HUES48 (cell line): ENCODE results near the gene BTBD10.
"Not testable (repeated sequence)": the region's sequence is repeated elsewhere in the genome, so short reads cannot be mapped to it uniquely, and the experiment has no call there.

Source experiments
- H3K27ac ChIP-seq: one replicate; pipeline ENCODE4 v1.7.0; 2013; ENCODE audit warnings: low read depth, low read length, inconsistent platforms
- H3K27me3 ChIP-seq: 2 replicates; pipeline ENCODE4 v1.6.1; 2013; ENCODE audit warnings: mild to moderate bottlenecking, low read length; ENCODE audit not compliant: control insufficient read depth, insufficient read depth
- H3K36me3 ChIP-seq: 2 replicates; pipeline ENCODE4 v1.6.1; 2013; ENCODE audit warnings: low read length; ENCODE audit not compliant: control insufficient read depth, insufficient read depth
- H3K4me1 ChIP-seq: 2 replicates; pipeline ENCODE4 v1.6.1; 2013; ENCODE audit warnings: mild to moderate bottlenecking, low read length; ENCODE audit not compliant: control insufficient read depth, insufficient read depth
- H3K4me3 ChIP-seq: 2 replicates; pipeline ENCODE4 v1.5.1; 2013; ENCODE audit warnings: mild to moderate bottlenecking, low read depth, low read length
- H3K9ac ChIP-seq: 2 replicates; pipeline ENCODE4 v1.6.1; 2013; ENCODE audit warnings: mild to moderate bottlenecking, low read depth, low read length, moderate library complexity
- H3K9me3 ChIP-seq: 2 replicates; pipeline ENCODE4 v1.6.1; 2013; ENCODE audit warnings: low read length; ENCODE audit not compliant: control insufficient read depth, insufficient read depth

The BTBD10 gene

DNA sequence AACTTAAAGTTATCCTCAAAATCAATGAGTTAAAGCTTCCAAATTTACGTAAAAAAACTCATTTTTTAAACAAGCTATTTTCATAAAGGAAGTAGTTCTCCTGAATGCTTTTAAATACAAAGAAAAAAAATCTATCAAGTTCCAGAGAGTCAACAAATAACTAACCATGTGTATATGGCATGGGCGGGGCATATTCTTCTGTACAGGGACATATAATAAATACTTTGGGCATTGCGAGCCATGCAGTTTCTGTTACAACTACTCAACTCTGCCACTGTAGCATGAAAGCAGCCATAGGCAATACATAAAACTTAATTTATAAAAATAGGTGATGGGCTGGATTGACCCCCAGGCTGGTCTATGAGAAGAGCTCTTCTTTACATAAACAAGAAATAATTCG, 57.8 kb downstream of the BTBD10 start:
- Histone ChIP-seq H3K9me3 (peaks cover 12% of the 10 kb centered on the region), H3K9ac (no peak overlapping the region), H3K27me3 (no peaks in the 10 kb centered on the region), H3K27ac (no peak overlapping the region), H3K4me3 (no peak overlapping the region), H3K4me1 (no peaks in the 10 kb centered on the region), H3K36me3 (peaks cover 21% of the 10 kb centered on the region)

- H3K4me3 ChIP-seq, H3K9ac ChIP-seq, H3K27ac ChIP-seq, H3K27me3 ChIP-seq, H3K4me1 ChIP-seq: not testable (repeated sequence)
- H3K36me3 ChIP-seq = peaks cover 21% of the 10 kb centered on the region
- peaks cover 12% of the 10 kb centered on the region for H3K9me3 ChIP-seq
Observed at GRCh38 chr11:13398335-13398734, 64.7 kb downstream of the BTBD10 start.

DNA sequence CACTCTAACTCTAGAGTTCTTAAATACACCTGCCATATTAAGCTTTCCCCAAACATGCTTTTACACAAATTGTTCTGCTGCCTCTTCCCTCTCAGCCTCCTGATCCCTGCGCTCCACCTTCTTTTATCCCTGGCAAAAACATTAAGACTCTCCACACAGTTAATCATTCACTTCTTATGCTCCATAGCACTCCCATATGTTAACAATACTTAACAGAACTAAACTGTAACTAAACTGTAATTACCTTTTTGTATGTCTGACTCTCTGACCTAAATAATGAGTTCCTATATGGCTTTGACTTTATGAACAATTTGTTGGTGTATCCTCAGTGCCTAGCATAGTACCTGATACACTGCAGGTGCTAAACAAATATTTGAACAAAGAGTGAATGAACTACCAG, 71.8 kb downstream of the BTBD10 start:
- Histone ChIP-seq H3K9me3 (no peaks in the 10 kb centered on the region), H3K27ac (no peak overlapping the region), H3K4me1 (no peaks in the 10 kb centered on the region), H3K27me3 (no peaks in the 10 kb centered on the region), H3K36me3 (peaks cover 22% of the 10 kb centered on the region), H3K4me3 (no peak overlapping the region), H3K9ac (no peak overlapping the region)

DNA sequence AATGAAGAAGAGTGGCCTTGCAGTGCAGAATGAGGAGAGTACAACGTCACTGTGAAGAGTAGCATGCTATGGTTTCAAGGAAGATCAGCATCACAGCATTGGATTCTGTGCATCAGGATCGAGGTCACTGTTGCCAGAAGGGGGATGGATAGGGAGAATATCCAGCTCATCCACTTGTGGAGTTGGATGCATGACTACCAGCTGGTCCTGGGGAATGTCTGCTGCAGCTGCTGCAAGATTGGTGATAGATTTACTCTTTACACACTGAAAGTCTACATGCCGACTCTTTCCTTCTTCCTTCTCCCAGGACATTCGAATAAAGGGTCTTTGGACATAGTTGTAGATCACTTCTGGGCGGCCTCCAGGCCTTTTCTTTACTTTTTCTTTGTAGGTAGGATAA, 74.3 kb downstream of the BTBD10 start:
- H3K27me3 ChIP-seq = no peaks in the 10 kb centered on the region
- H3K4me1 ChIP-seq = no peaks in the 10 kb centered on the region
- H3K27ac ChIP-seq = no peak overlapping the region
- H3K9me3 ChIP-seq = no peaks in the 10 kb centered on the region
- H3K36me3 ChIP-seq = peaks cover 22% of the 10 kb centered on the region
- no peak overlapping the region for H3K4me3 ChIP-seq
- H3K9ac ChIP-seq = no peak overlapping the region

- no peaks in the 10 kb centered on the region for H3K9me3 ChIP-seq
- H3K4me3 ChIP-seq = no peak overlapping the region
- H3K27me3 ChIP-seq = no peaks in the 10 kb centered on the region
- H3K4me1 ChIP-seq = no peaks in the 10 kb centered on the region
- H3K36me3 ChIP-seq = peaks cover 22% of the 10 kb centered on the region
- H3K27ac ChIP-seq = no peak overlapping the region
- no peak overlapping the region for H3K9ac ChIP-seq
Observed at GRCh38 chr11:13386567-13386966, 76.5 kb downstream of the BTBD10 start.

DNA sequence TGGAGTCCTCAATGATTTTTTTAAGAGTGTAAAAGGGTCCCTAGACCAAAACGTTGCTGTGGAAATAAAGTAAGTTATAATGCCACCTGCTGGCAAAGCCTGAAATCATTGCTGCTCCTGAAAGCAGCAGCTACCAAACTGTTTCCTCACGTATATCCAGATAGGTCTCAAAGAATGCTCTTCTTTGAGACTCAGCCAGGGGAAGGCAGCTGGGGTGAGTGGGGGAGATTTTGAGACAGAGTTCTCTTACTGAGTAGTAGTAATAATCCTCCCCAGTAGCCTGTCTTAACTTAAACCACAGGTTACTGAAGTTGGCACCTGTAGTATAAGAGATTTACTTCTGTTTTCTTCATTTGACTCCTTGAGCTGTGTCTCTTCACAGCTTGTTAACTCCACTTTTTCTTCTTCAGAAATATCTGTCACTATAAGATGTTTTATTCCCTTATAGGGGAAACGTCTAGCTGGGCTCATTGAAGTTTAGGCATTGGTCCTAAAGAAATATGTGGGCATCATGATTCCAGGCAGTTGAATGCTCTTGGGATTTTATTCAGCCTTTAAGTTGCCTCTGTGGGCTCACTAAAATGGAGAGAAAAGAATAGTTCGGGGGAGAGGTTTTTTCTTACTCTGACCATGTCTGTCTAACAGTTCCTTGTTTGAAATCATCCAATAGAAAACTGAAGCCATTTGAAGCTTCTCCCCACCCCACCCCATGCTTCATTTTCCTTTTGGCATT, 77.9 kb downstream of the BTBD10 start:
- H3K9ac ChIP-seq = no peak overlapping the region
- H3K36me3 ChIP-seq = peaks cover 22% of the 10 kb centered on the region
- no peak overlapping the region for H3K27ac ChIP-seq
- H3K4me1 ChIP-seq = no peaks in the 10 kb centered on the region
- H3K27me3 ChIP-seq = no peaks in the 10 kb centered on the region
- no peaks in the 10 kb centered on the region for H3K9me3 ChIP-seq
- H3K4me3 ChIP-seq = no peak overlapping the region

DNA sequence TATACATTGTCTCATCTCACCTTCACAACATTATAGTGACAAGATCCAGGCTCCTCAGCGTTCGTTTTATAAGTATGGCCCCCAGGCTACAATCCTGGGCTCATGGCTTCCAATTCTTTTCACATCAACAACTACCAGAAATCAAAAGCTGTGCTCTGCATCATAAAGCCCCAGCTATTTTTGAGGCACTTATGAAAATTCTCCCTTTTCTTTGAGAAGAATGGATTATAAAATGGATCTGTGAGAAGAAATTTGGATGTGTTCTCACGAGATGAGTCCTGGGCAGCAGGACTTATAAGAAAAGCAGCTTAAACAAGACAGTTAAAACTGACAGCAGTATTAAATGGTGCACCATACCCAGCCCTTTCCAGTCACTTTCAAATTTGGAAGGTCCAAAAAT, 80.3 kb downstream of the BTBD10 start:
- Histone ChIP-seq H3K9ac (no peak overlapping the region), H3K9me3 (no peaks in the 10 kb centered on the region), H3K4me3 (no peak overlapping the region), H3K27ac (no peak overlapping the region), H3K4me1 (no peaks in the 10 kb centered on the region), H3K27me3 (no peaks in the 10 kb centered on the region), H3K36me3 (peaks cover 13% of the 10 kb centered on the region)

GRCh38 chr11:13380731-13381130, 82.3 kb downstream of the BTBD10 start:
- Histone ChIP-seq H3K27ac (no peak overlapping the region), H3K36me3 (no peaks in the 10 kb centered on the region; the same call in 1 of the 2 replicates), H3K9ac (no peak overlapping the region), H3K9me3 (no peaks in the 10 kb centered on the region), H3K4me3 (no peak overlapping the region), H3K4me1 (no peaks in the 10 kb centered on the region), H3K27me3 (no peaks in the 10 kb centered on the region)

GRCh38 chr11:13378316-13378715, 84.7 kb downstream of the BTBD10 start:
- Histone ChIP-seq H3K4me3 (no peak overlapping the region), H3K4me1 (no peaks in the 10 kb centered on the region), H3K27me3 (no peaks in the 10 kb centered on the region), H3K27ac (no peak overlapping the region), H3K9me3 (no peaks in the 10 kb centered on the region), H3K36me3 (no peaks in the 10 kb centered on the region; the same call in 1 of the 2 replicates), H3K9ac (no peak overlapping the region)

GRCh38 chr11:13376838-13377237, 86.2 kb downstream of the BTBD10 start:
- no peaks in the 10 kb centered on the region for H3K27me3 ChIP-seq
- no peaks in the 10 kb centered on the region; the same call in 1 of the 2 replicates for H3K36me3 ChIP-seq
- H3K27ac ChIP-seq = no peak overlapping the region
- no peak overlapping the region for H3K9ac ChIP-seq
- H3K4me3 ChIP-seq = no peak overlapping the region
- no peaks in the 10 kb centered on the region for H3K4me1 ChIP-seq
- H3K9me3 ChIP-seq = no peaks in the 10 kb centered on the region

- no peaks in the 10 kb centered on the region for H3K27me3 ChIP-seq
Observed at GRCh38 chr11:13376402-13376801, 86.6 kb downstream of the BTBD10 start.

More at GRCh38 chr11:13376402-13376801, 86.6 kb downstream of the BTBD10 start:
- no peaks in the 10 kb centered on the region for H3K9me3 ChIP-seq
- H3K27ac ChIP-seq = no peak overlapping the region
- no peak overlapping the region for H3K9ac ChIP-seq
- no peaks in the 10 kb centered on the region; the same call in 1 of the 2 replicates for H3K36me3 ChIP-seq
- no peaks in the 10 kb centered on the region for H3K4me1 ChIP-seq
- H3K4me3 ChIP-seq = no peak overlapping the region
